MCF 10A (cell line): Measurements from ENCODE around the gene FREM1. TPM values are rescaled to one million over a fixed set of nuclear protein-coding genes. Genes with fewer than 3 reads are reported as not detected.
A peak's percentile ranks its signal among the peaks of the same experiment; 100 is the strongest.
"Not testable (repeated sequence)": the region's sequence is repeated elsewhere in the genome, so short reads cannot be mapped to it uniquely, and the experiment has no call there.

Experiments used
- BruUV-seq: library from RNA; stranded (reverse); fragments of 400-500 nt; replicated peaks from 2 replicates; lab custom pipeline; 2021; lab: Mats Ljungman, UMichigan
- CTCF ChIA-PET: fragments of 300-600 bp; sonication (Branson Sonifier 250); formaldehyde crosslinking; extraction: SDS; loops from one replicate; lab custom pipeline; 2021; ENCODE audit warnings: antibody characterized with exemption, inconsistent platforms; lab: Yijun Ruan, JAX
- POLR2A ChIA-PET: fragments of 300-600, 350-650 bp; sonication (Branson Sonifier 250); formaldehyde crosslinking; extraction: SDS; loops from one replicate; lab custom pipeline; 2020; ENCODE audit warnings: antibody characterized with exemption, inconsistent platforms; lab: Yijun Ruan, JAX
- DNase-seq: peaks from one replicate; pipeline ENCODE4 v3.0.0-alpha.2; 2018; ENCODE audit not compliant: unreplicated experiment
- H3K27ac Mint-ChIP-seq: one replicate; pipeline ENCODE4 v1.8.0; 2022; ENCODE audit warnings: mild to moderate bottlenecking, low read depth, mixed read lengths; ENCODE audit not compliant: unreplicated experiment
- H3K27me3 Mint-ChIP-seq: one replicate; pipeline ENCODE4 v1.8.0; 2022; ENCODE audit warnings: mixed read lengths; ENCODE audit not compliant: insufficient read depth, unreplicated experiment
- H3K36me3 Mint-ChIP-seq: one replicate; pipeline ENCODE4 v1.8.0; 2022; ENCODE audit warnings: mild to moderate bottlenecking, moderate library complexity, mixed read lengths; ENCODE audit not compliant: insufficient read depth, unreplicated experiment
- H3K4me1 Mint-ChIP-seq: one replicate; pipeline ENCODE4 v1.8.0; 2022; ENCODE audit warnings: mixed read lengths; ENCODE audit not compliant: insufficient read depth, unreplicated experiment
- H3K4me3 Mint-ChIP-seq: one replicate; pipeline ENCODE4 v1.8.0; 2022; ENCODE audit warnings: mild to moderate bottlenecking, moderate library complexity, mixed read lengths; ENCODE audit not compliant: unreplicated experiment
- H3K9me3 Mint-ChIP-seq: one replicate; pipeline ENCODE4 v1.8.0; 2022; ENCODE audit warnings: mixed read lengths; ENCODE audit not compliant: unreplicated experiment
- CTCF ChIP-seq: fragments of 200-600 bp; IDR thresholded peaks from one replicate; pipeline ENCODE4 v1.8.0; 2022; ENCODE audit warnings: antibody characterized with exemption, mild to moderate bottlenecking; ENCODE audit not compliant: unreplicated experiment
- intact Hi-C: fragments of 100-400 bp; cut with micrococcal nuclease; formaldehyde crosslinking; loops from 2 replicates; pipeline ENCODE4 v1.14.1; 2022
- total RNA-seq: library from RNA; stranded (reverse); gene quantifications from 2 replicates; pipeline ENCODE4 v1.2.3, GENCODE V29; 2022

The FREM1 gene
- total RNA-seq, 1 experiment from 2014 or later: not detected

DNA sequence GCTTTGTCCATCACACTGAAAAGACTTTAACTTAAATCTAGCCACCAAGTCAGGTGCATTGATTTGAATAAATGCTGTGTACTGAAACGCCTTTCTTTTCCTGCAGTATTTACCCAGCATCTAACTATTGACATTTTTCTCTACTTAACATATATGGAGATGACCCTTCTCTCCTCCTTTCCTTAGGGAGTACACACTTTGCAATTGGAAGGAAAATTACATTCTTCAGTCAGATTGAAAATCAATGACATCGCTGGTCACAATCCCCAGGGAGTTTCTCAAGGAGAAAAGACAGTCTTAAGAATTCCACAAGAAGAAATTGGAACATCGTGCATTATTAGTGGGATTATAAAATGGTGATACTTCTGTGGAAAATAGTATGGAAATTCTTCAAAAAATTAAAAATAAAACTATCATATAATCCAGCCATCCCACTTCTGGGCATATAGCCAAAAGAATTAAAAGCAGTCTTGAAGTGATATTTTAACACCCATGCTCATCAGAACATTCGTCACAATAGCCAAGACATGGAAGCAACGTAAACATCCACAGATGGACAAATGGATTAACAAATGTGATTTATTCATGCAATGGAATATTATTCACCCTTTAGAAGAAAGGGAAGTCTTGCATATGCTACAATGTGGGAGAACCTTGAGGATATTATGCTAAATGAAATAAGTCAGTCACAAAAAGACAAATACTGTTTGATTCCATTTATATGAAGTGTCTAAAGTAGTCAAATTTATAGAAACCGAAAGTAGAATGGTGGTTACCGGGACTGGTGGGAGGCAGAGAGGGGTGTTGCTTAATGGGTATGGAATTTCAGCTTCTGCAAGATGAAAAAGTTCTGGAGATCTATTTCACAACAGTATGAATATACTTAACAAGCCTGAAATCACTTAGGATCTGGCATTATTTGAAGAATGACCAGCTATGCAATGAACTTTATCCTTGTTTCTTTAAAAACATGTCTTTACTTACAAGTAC is 14.3 kb upstream of the FREM1 start:
- peak; percentile 57 for DNase-seq
- BruUV-seq: no TSS peak
- intact Hi-C loops: no loop called here
- H3K4me3 Mint-ChIP-seq: no peak overlapping the region
- TF ChIP-seq CTCF: no peak
- ChIA-PET CTCF (no interaction called here), POLR2A (no interaction called here)
- no peak overlapping the region for H3K27ac Mint-ChIP-seq
- H3K36me3 Mint-ChIP-seq: no peaks in the 10 kb centered on the region
- no peaks in the 10 kb centered on the region for H3K27me3 Mint-ChIP-seq
- H3K9me3 Mint-ChIP-seq: no peaks in the 10 kb centered on the region
- no peaks in the 10 kb centered on the region for H3K4me1 Mint-ChIP-seq

GRCh38 chr9:14923701-14924100 is 13.5 kb upstream of the FREM1 start:
- no peaks in the 10 kb centered on the region for H3K36me3 Mint-ChIP-seq
- intact Hi-C loops: no loop called here
- no peak for DNase-seq
- TF ChIP-seq CTCF: no peak
- no peak overlapping the region for H3K4me3 Mint-ChIP-seq
- POLR2A ChIA-PET: no interaction called here
- no peak overlapping the region for H3K27ac Mint-ChIP-seq
- no peaks in the 10 kb centered on the region for H3K4me1 Mint-ChIP-seq
- CTCF ChIA-PET: no interaction called here
- no peaks in the 10 kb centered on the region for H3K9me3 Mint-ChIP-seq
- no TSS peak for BruUV-seq
- peaks cover 8% of the 10 kb centered on the region for H3K27me3 Mint-ChIP-seq

- H3K27ac Mint-ChIP-seq, BruUV-seq, H3K36me3 Mint-ChIP-seq, CTCF ChIA-PET, POLR2A ChIA-PET, H3K9me3 Mint-ChIP-seq, H3K4me3 Mint-ChIP-seq, DNase-seq, H3K4me1 Mint-ChIP-seq, intact Hi-C loops: not testable (repeated sequence)
- peaks cover 36% of the 10 kb centered on the region for H3K27me3 Mint-ChIP-seq
Measured at GRCh38 chr9:14920805-14921204, 10.6 kb upstream of the FREM1 start.

DNA sequence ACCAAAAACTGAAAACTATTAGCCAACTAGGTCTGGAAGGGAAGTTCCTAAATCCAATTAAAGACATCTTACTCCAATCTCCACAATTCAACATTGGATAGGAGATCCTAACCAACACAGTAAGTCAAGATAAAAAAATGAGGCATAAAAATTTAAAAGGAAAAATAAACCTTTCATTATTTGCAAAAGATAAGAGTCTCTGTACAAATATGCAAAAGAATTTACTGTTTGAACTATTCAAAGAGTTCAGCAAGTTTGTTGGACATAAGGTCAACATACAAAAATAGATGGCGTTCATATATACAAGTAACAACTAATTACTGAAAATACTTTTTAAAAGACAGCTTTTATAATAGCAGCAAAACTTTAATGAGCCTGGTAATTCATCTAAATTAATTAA is 3.1 kb upstream of the FREM1 start:
- no peak for DNase-seq
- no peak for TF ChIP-seq CTCF
- H3K27me3 Mint-ChIP-seq: peaks cover 44% of the 10 kb centered on the region
- no peaks in the 10 kb centered on the region for H3K9me3 Mint-ChIP-seq
- H3K27ac Mint-ChIP-seq: no peak overlapping the region
- H3K36me3 Mint-ChIP-seq: no peaks in the 10 kb centered on the region
- no peak overlapping the region for H3K4me3 Mint-ChIP-seq
- CTCF ChIA-PET: no interaction called here
- BruUV-seq: no TSS peak
- intact Hi-C loops: no loop called here
- POLR2A ChIA-PET: no interaction called here
- no peaks in the 10 kb centered on the region for H3K4me1 Mint-ChIP-seq
